Colonic mucosa (tissue), 4 donors: ENCODE results near the gene OR5A2. TPM values are rescaled to one million over a fixed set of nuclear protein-coding genes. Genes with fewer than 3 reads are reported as not detected.

ENCODE experiments used
- DNase-seq: peaks from one replicate; pipeline ENCODE4 v3.0.0-alpha.2; 2020
- H3K27ac ChIP-seq: fragments of 200-600 bp; one replicate; pipeline ENCODE4 v1.8.0; 2021
- H3K27me3 ChIP-seq: fragments of 200-600 bp; one replicate; pipeline ENCODE4 v1.8.0; 2021
- H3K36me3 ChIP-seq: fragments of 200-600 bp; one replicate; pipeline ENCODE4 v1.8.0; 2021
- H3K4me1 ChIP-seq: fragments of 200-600 bp; one replicate; pipeline ENCODE4 v1.8.0; 2021; ENCODE audit warnings: mild to moderate bottlenecking
- H3K4me3 ChIP-seq: fragments of 200-600 bp; one replicate; pipeline ENCODE4 v1.8.0; 2021
- H3K9ac ChIP-seq, 2 donors: one replicate each; pipeline ENCODE4 v1.7.0; 2013; ENCODE audit warnings: control low read depth in 2 of 2, low read depth in 2 of 2, low read length in 2 of 2
- H3K9me3 ChIP-seq: fragments of 200-600 bp; one replicate; pipeline ENCODE4 v1.8.0; 2021
- intact Hi-C: fragments of 100-400 bp; cut with DNase I; formaldehyde crosslinking; loops from one replicate; pipeline ENCODE4 v1.14.1; 2022
- total RNA-seq, 2 donors: library from RNA; stranded (reverse); fragmentation: NEBNext Ultra II Directional in 1 of 2; extraction: Animal tissue kit (Norgen Biotek cat#: 25700) in 1 of 2; gene quantifications; one replicate each; pipeline ENCODE4 v1.2.1, GENCODE V29; 2021
- TF ChIP-seq, protein P1 (sequence below): fragments of 200-600 bp; IDR thresholded peaks from one replicate; pipeline ENCODE4 v1.8.0; 2022; ENCODE audit warnings: antibody characterized with exemption, mild to moderate bottlenecking
- donor health status: healthy.
- donor health status: DM: no; HTN: no; CAD: no.
- donor health status: DM: no; HTN: no; CAD: no.

The OR5A2 gene
- total RNA-seq, 2 donors from 2014 or later: not detected

DNA sequence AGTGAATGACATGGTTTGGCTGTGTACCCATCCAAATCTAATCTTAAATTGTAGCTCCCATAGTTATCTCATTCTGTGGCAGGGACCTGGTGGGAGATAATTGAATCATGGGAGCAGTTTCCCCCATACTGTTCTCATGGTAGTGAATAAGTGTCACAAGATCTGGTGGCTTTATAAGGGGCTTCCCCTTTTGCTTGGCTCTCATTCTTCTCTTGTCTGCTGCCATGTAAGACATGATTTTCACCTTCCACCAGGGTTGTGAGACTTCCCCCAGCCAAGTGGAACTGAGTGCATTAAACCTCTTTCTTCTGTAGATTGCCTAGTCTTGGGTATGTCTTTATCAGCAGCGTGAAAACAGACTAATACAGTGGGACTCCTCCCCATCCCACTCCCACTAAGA lies 11.1 kb downstream of the OR5A2 start:
- intact Hi-C loops: no loop called here
- H3K36me3 ChIP-seq: no peaks in the 10 kb centered on the region
- H3K27me3 ChIP-seq: no peaks in the 10 kb centered on the region
- H3K4me1 ChIP-seq: no peaks in the 10 kb centered on the region
- no peaks in the 10 kb centered on the region for H3K9me3 ChIP-seq
- no peak overlapping the region for H3K9ac ChIP-seq
- DNase-seq: no peak
- no peak overlapping the region for H3K4me3 ChIP-seq
- no peak overlapping the region for H3K27ac ChIP-seq
- TF ChIP-seq, protein P1, sequence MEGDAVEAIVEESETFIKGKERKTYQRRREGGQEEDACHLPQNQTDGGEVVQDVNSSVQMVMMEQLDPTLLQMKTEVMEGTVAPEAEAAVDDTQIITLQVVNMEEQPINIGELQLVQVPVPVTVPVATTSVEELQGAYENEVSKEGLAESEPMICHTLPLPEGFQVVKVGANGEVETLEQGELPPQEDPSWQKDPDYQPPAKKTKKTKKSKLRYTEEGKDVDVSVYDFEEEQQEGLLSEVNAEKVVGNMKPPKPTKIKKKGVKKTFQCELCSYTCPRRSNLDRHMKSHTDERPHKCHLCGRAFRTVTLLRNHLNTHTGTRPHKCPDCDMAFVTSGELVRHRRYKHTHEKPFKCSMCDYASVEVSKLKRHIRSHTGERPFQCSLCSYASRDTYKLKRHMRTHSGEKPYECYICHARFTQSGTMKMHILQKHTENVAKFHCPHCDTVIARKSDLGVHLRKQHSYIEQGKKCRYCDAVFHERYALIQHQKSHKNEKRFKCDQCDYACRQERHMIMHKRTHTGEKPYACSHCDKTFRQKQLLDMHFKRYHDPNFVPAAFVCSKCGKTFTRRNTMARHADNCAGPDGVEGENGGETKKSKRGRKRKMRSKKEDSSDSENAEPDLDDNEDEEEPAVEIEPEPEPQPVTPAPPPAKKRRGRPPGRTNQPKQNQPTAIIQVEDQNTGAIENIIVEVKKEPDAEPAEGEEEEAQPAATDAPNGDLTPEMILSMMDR: no peak

DNA sequence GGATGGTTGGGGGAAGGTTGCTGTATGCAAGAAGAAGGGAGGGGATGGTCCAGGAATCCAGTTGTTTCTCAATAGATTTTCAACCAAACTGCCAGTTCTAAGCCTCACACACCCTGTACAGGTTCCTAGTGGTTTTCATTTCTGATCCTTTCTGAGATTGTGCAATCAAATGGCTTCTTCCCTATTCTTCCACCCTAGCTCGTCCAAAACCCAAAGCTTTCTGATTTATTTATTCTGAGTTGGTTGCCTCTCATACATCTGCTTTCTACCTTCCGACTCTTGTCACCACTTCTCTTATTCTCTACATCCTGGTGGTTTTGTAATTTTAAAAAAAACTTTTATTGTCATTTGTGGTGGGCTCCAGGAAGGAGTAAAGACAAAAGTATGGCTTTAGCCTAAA lies 12.6 kb downstream of the OR5A2 start:
- no peaks in the 10 kb centered on the region for H3K27me3 ChIP-seq
- no peaks in the 10 kb centered on the region for H3K4me1 ChIP-seq
- DNase-seq: no peak
- H3K27ac ChIP-seq: no peak overlapping the region
- no peaks in the 10 kb centered on the region for H3K9me3 ChIP-seq
- no peak overlapping the region for H3K9ac ChIP-seq
- H3K36me3 ChIP-seq: no peaks in the 10 kb centered on the region
- H3K4me3 ChIP-seq: no peak overlapping the region
- intact Hi-C loops: no loop called here
- TF ChIP-seq, protein P1: no peak

DNA sequence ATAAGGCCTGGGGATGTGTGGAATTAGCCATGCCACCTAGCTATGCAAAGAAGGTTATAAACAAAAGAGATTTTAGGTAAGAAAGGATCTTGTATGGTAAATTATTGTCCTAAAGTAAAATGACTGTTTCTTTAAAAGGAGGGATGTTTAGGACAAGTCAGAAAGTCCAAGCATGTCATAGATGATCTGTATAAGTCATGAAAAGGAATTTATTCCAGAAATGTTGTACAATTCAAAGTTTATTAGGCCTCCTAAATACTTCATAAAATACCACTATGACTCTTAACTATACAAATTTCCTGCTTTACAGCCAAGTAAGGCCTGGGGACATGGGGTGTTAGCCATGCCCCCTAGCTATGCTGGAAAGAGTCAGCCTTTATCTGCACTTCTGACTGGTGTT lies 22.7 kb downstream of the OR5A2 start:
- TF ChIP-seq, protein P1: no peak
- no peak overlapping the region for H3K9ac ChIP-seq
- no peaks in the 10 kb centered on the region for H3K4me1 ChIP-seq
- no peak for DNase-seq
- no peak overlapping the region for H3K27ac ChIP-seq
- H3K4me3 ChIP-seq: no peak overlapping the region
- no peaks in the 10 kb centered on the region for H3K36me3 ChIP-seq
- no peaks in the 10 kb centered on the region for H3K27me3 ChIP-seq
- intact Hi-C loops: no loop called here
- H3K9me3 ChIP-seq: no peaks in the 10 kb centered on the region

DNA sequence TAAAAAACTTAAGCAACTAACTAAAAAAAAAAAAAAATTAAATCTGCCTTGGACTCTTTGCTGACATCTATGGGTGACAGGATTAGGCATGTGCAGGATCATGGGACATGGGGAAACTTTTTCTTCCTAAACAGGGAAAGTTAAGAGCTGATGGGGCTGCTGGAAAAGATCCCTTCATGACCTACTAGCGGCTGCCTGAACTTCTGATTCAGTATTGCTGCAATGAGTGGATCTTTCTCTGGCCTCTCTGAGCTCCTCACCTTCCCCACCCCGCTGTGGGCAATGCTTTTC lies 25.0 kb downstream of the OR5A2 start:
- Histone ChIP-seq H3K4me1 (no peaks in the 10 kb centered on the region), H3K27ac (no peak overlapping the region), H3K9ac (no peak overlapping the region), H3K4me3 (no peak overlapping the region), H3K9me3 (no peaks in the 10 kb centered on the region), H3K36me3 (no peaks in the 10 kb centered on the region), H3K27me3 (no peaks in the 10 kb centered on the region)
- TF ChIP-seq, protein P1: no peak
- intact Hi-C loops: no loop called here
- no peak for DNase-seq

DNA sequence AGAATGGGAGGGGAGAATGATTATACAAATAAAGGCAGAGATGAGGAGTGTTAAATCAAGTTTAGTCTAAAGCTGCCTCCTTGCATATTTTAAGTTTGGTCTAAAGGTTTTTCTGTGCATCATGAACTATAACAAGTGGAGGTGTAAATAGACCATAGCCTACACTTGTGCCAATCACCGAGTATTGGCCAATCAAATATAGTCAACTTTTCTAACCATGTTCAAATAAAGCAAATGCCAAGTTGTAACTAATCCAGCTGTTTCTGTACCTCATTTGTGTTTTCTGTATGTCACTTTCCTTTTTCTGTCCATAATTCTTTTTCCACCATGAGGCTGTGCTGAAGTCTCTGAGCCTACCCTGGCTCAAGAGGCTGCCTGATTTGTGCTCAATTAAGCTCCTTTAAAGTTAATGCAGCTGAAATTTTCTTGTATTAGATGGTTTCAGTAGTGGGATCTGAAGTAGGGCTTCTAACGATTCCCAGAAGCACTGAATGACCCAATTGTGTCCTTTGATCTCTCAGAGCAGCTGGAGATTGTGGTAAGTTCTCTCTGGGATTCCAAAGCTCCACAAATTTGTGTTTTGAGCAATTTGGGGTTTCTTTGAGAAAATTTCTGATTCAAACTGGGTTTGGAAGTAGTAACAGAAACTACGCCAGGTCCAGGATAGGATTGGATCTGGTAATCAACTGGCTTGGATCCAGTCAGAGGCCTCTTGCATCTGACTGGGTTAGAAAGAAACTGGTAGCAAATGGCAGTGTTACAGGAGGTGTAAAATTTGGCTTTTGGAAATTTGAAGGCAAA lies 25.6 kb downstream of the OR5A2 start:
- Histone ChIP-seq H3K36me3 (no peaks in the 10 kb centered on the region), H3K27me3 (no peaks in the 10 kb centered on the region), H3K27ac (no peak overlapping the region), H3K4me1 (no peaks in the 10 kb centered on the region), H3K9ac (no peak overlapping the region), H3K4me3 (no peak overlapping the region), H3K9me3 (no peaks in the 10 kb centered on the region)
- TF ChIP-seq, protein P1: no peak
- intact Hi-C loops: no loop called here
- no peak for DNase-seq
